Epidermal melanocyte (primary cell): ENCODE results near the gene DNASE1L1.

Experiments
- DNase-seq: peaks from one replicate; pipeline ENCODE4 v3.0.0; 2011; ENCODE audit warnings: low spot score; ENCODE audit not compliant: insufficient read length

DNASE1L1 gene

GRCh38 chrX:154368630-154369448, 40.2 kb downstream of the DNASE1L1 start:
- DNase-seq = peak; percentile 21

GRCh38 chrX:154367474-154368308, 41.4 kb downstream of the DNASE1L1 start:
- DNase-seq = no peak

GRCh38 chrX:154366666-154367055, 42.4 kb downstream of the DNASE1L1 start:
- no peak for DNase-seq

GRCh38 chrX:154365997-154366665, 42.9 kb downstream of the DNASE1L1 start:
- DNase-seq = no peak

GRCh38 chrX:154365052-154365600, 43.9 kb downstream of the DNASE1L1 start:
- no peak for DNase-seq

- no peak for DNase-seq
Measured at GRCh38 chrX:154363706-154364439, 45.2 kb downstream of the DNASE1L1 start.

GRCh38 chrX:154362085-154362742, 46.8 kb downstream of the DNASE1L1 start:
- DNase-seq = no peak

- no peak for DNase-seq
Measured at GRCh38 chrX:154360155-154360713, 48.8 kb downstream of the DNASE1L1 start.

- DNase-seq = no peak
Measured at GRCh38 chrX:154359362-154360154, 49.5 kb downstream of the DNASE1L1 start.

GRCh38 chrX:154358829-154359228, 50.2 kb downstream of the DNASE1L1 start:
- no peak for DNase-seq

GRCh38 chrX:154358011-154358410, 51.0 kb downstream of the DNASE1L1 start:
- DNase-seq = no peak

GRCh38 chrX:154357205-154357604, 51.8 kb downstream of the DNASE1L1 start:
- no peak for DNase-seq

GRCh38 chrX:154356596-154356995, 52.5 kb downstream of the DNASE1L1 start:
- DNase-seq = no peak

GRCh38 chrX:154355776-154356140, 53.3 kb downstream of the DNASE1L1 start:
- no peak for DNase-seq

GRCh38 chrX:154355094-154355775, 53.8 kb downstream of the DNASE1L1 start:
- no peak for DNase-seq

GRCh38 chrX:154354516-154354915, 54.5 kb downstream of the DNASE1L1 start:
- DNase-seq = no peak

- no peak for DNase-seq
Measured at GRCh38 chrX:154354013-154354412, 55.0 kb downstream of the DNASE1L1 start.

- no peak for DNase-seq
Measured at GRCh38 chrX:154353172-154353843, 55.7 kb downstream of the DNASE1L1 start.
